ENCODE measurements around the gene TRIM72. TPM values are rescaled to one million over a fixed set of nuclear protein-coding genes. Genes with fewer than 3 reads are reported as not detected.
"Not testable (repeated sequence)": the region's sequence is repeated elsewhere in the genome, so short reads cannot be mapped to it uniquely, and the experiment has no call there.

Gene TRIM72
- total and polyA plus RNA-seq, 5 donors = 0.03 to 0.31 (median 0.13) TPM; not detected in 1

- no peaks in the 10 kb centered on the region for H3K9me3 ChIP-seq (ENCODE audit: control insufficient read depth, low read length)
- ATAC-seq (peak in 1 of 2 donors; percentile 27), DNase-seq (no peak)
- no peaks in the 10 kb centered on the region for H3K27me3 ChIP-seq (ENCODE audit: control insufficient read depth, insufficient read depth)
- no peaks in the 10 kb centered on the region for H3K4me1 ChIP-seq (ENCODE audit: control insufficient read depth, insufficient read depth, low read length)
- no peak overlapping the region for H3K27ac ChIP-seq (ENCODE audit: low read length)
- 81% methylated on average over 5 of the region's 5 CpGs for WGBS
- intact Hi-C loops (cut with DNase I) = no loop called here
- H3K4me3 ChIP-seq (ENCODE audit: low read length) = no peak overlapping the region
Measured at GRCh38 chr16:31191697-31192428, 22.1 kb upstream of the TRIM72 start.

- no peak for DNase-seq
- H3K4me1 ChIP-seq (ENCODE audit: control insufficient read depth, insufficient read depth, low read length) = no peaks in the 10 kb centered on the region
- intact Hi-C loops (cut with DNase I) = no loop called here
- H3K27ac ChIP-seq (ENCODE audit: low read length) = no peak overlapping the region
- H3K4me3 ChIP-seq (ENCODE audit: low read length) = no peak overlapping the region
- ATAC-seq = no peak
- no peaks in the 10 kb centered on the region for H3K9me3 ChIP-seq (ENCODE audit: control insufficient read depth, low read length)
- WGBS = 90% methylated on average over 16 of the region's 16 CpGs
- no peaks in the 10 kb centered on the region for H3K27me3 ChIP-seq (ENCODE audit: control insufficient read depth, insufficient read depth)
Measured at GRCh38 chr16:31192856-31193642, 20.9 kb upstream of the TRIM72 start.

- ATAC-seq = no peak
- WGBS = 85% methylated on average over 2 of the region's 2 CpGs
- no peak for DNase-seq
- H3K27ac ChIP-seq (ENCODE audit: low read length) = no peak overlapping the region
- no peaks in the 10 kb centered on the region for H3K9me3 ChIP-seq (ENCODE audit: control insufficient read depth, low read length)
- H3K27me3 ChIP-seq (ENCODE audit: control insufficient read depth, insufficient read depth) = no peaks in the 10 kb centered on the region
- H3K4me1 ChIP-seq (ENCODE audit: control insufficient read depth, insufficient read depth, low read length) = no peaks in the 10 kb centered on the region
- intact Hi-C loops (cut with DNase I) = no loop called here
- no peak overlapping the region for H3K4me3 ChIP-seq (ENCODE audit: low read length)
Measured at GRCh38 chr16:31193874-31194273, 20.0 kb upstream of the TRIM72 start.

- Histone ChIP-seq H3K4me1 (ENCODE audit: control insufficient read depth, insufficient read depth, low read length) (no peaks in the 10 kb centered on the region), H3K27ac (ENCODE audit: low read length) (no peak overlapping the region), H3K9me3 (ENCODE audit: control insufficient read depth, low read length) (no peaks in the 10 kb centered on the region), H3K27me3 (ENCODE audit: control insufficient read depth, insufficient read depth) (no peaks in the 10 kb centered on the region), H3K4me3 (ENCODE audit: low read length) (no peak overlapping the region)
- 83% methylated on average over 7 of the region's 7 CpGs for WGBS
- no peak for DNase-seq
- no peak for ATAC-seq
- intact Hi-C loops (cut with DNase I) = no loop called here
Measured at GRCh38 chr16:31194898-31195297, 19.0 kb upstream of the TRIM72 start.

- intact Hi-C loops (cut with DNase I) = not testable (repeated sequence)
Measured at GRCh38 chr16:31195861-31196260, 18.1 kb upstream of the TRIM72 start.

GRCh38 chr16:31196324-31197088 lies 17.4 kb upstream of the TRIM72 start:
- DNase-seq (no peak), ATAC-seq (no peak)
- Histone ChIP-seq H3K9me3 (ENCODE audit: control insufficient read depth, low read length) (no peaks in the 10 kb centered on the region), H3K4me1 (ENCODE audit: control insufficient read depth, insufficient read depth, low read length) (no peaks in the 10 kb centered on the region), H3K27me3 (ENCODE audit: control insufficient read depth, insufficient read depth) (no peaks in the 10 kb centered on the region), H3K27ac (ENCODE audit: low read length) (no peak overlapping the region), H3K4me3 (ENCODE audit: low read length) (no peak overlapping the region)
- intact Hi-C loops (cut with DNase I) = no loop called here
- WGBS = 85% methylated on average over 17 of the region's 17 CpGs

More at GRCh38 chr16:31195861-31196260, 18.1 kb upstream of the TRIM72 start:
- not testable (repeated sequence) for ATAC-seq; H3K9me3 ChIP-seq (ENCODE audit: control insufficient read depth, low read length); H3K27me3 ChIP-seq (ENCODE audit: control insufficient read depth, insufficient read depth); H3K4me1 ChIP-seq (ENCODE audit: control insufficient read depth, insufficient read depth, low read length); DNase-seq; H3K4me3 ChIP-seq (ENCODE audit: low read length); H3K27ac ChIP-seq (ENCODE audit: low read length)
- 96% methylated on average over 11 of the region's 11 CpGs for WGBS

- no peak overlapping the region for H3K4me3 ChIP-seq (ENCODE audit: low read length)
- WGBS = 56% methylated on average over 7 of the region's 7 CpGs
- H3K9me3 ChIP-seq (ENCODE audit: control insufficient read depth, low read length) = no peaks in the 10 kb centered on the region
- H3K4me1 ChIP-seq (ENCODE audit: control insufficient read depth, insufficient read depth, low read length) = no peaks in the 10 kb centered on the region
- no peak for ATAC-seq
- H3K27ac ChIP-seq (ENCODE audit: low read length) = no peak overlapping the region
- intact Hi-C loops (cut with DNase I) = no loop called here
- DNase-seq = no peak
- no peaks in the 10 kb centered on the region for H3K27me3 ChIP-seq (ENCODE audit: control insufficient read depth, insufficient read depth)
Measured at GRCh38 chr16:31198207-31198882, 15.6 kb upstream of the TRIM72 start.

GRCh38 chr16:31199430-31200041 lies 14.4 kb upstream of the TRIM72 start:
- H3K4me1 ChIP-seq (ENCODE audit: control insufficient read depth, insufficient read depth, low read length) = no peaks in the 10 kb centered on the region
- intact Hi-C loops (cut with DNase I) = no loop called here
- no peaks in the 10 kb centered on the region for H3K9me3 ChIP-seq (ENCODE audit: control insufficient read depth, low read length)
- no peak overlapping the region for H3K4me3 ChIP-seq (ENCODE audit: low read length)
- no peak for DNase-seq
- H3K27me3 ChIP-seq (ENCODE audit: control insufficient read depth, insufficient read depth) = no peaks in the 10 kb centered on the region
- ATAC-seq = no peak
- WGBS = 90% methylated on average over 5 of the region's 5 CpGs
- no peak overlapping the region for H3K27ac ChIP-seq (ENCODE audit: low read length)

- peak in 1 of 3 donors; percentile 35 for DNase-seq
- ATAC-seq; intact Hi-C loops (cut with DNase I); H3K4me3 ChIP-seq (ENCODE audit: low read length); H3K4me1 ChIP-seq (ENCODE audit: control insufficient read depth, insufficient read depth, low read length); H3K27me3 ChIP-seq (ENCODE audit: control insufficient read depth, insufficient read depth); H3K9me3 ChIP-seq (ENCODE audit: control insufficient read depth, low read length); H3K27ac ChIP-seq (ENCODE audit: low read length): not testable (repeated sequence)
- 87% methylated on average over 8 of the region's 8 CpGs for WGBS
Measured at GRCh38 chr16:31200111-31200510, 13.8 kb upstream of the TRIM72 start.

GRCh38 chr16:31200821-31201568 lies 12.9 kb upstream of the TRIM72 start:
- Histone ChIP-seq H3K4me3 (ENCODE audit: low read length) (no peak overlapping the region), H3K9me3 (ENCODE audit: control insufficient read depth, low read length) (no peaks in the 10 kb centered on the region), H3K27ac (ENCODE audit: low read length) (no peak overlapping the region), H3K4me1 (ENCODE audit: control insufficient read depth, insufficient read depth, low read length) (no peaks in the 10 kb centered on the region), H3K27me3 (ENCODE audit: control insufficient read depth, insufficient read depth) (no peaks in the 10 kb centered on the region)
- no peak for ATAC-seq
- WGBS = 61% methylated on average over 8 of the region's 8 CpGs
- intact Hi-C loops (cut with DNase I) = no loop called here
- peak in 1 of 3 donors; percentile 66 for DNase-seq

All from right cardiac atrium (tissue), 5 donors.